Stimulated activated CD8-positive, alpha-beta memory T cell treated with anti-CD3 and anti-CD28 coated beads, Interleukin-4, amount 100 ng/mL, for 48 hours (primary cell): Measurements from ENCODE around the gene ERG28.
"Not testable (repeated sequence)": the region's sequence is repeated elsewhere in the genome, so short reads cannot be mapped to it uniquely, and the experiment has no call there.

Source experiments
- DNase-seq: peaks from one replicate; pipeline ENCODE4 v3.0.0-alpha.2; 2020

The ERG28 gene

GRCh38 chr14:75660630-75661498, at the start of gene ERG28, which contains the start of gene TTLL5:
Gene ERG28, minus strand, starts transcription at chr14:75660876. Its CDS starts 3,374 bp downstream, at chr14:75657502.
Gene TTLL5, plus strand, starts transcription at chr14:75661246. Its CDS starts 1,904 bp downstream, at chr14:75663150.
- DNase-seq: peak; percentile 96

- DNase-seq: peak; percentile 68
Measured at GRCh38 chr14:75709207-75709812, 48.6 kb upstream of the ERG28 start.

- DNase-seq: no peak
Measured at GRCh38 chr14:75705014-75705413, 44.3 kb upstream of the ERG28 start.

- no peak for DNase-seq
Measured at GRCh38 chr14:75703467-75703866, 42.8 kb upstream of the ERG28 start.

- DNase-seq: no peak
Measured at GRCh38 chr14:75702616-75703261, 42.1 kb upstream of the ERG28 start.

- DNase-seq: no peak
Measured at GRCh38 chr14:75702122-75702521, 41.4 kb upstream of the ERG28 start.

GRCh38 chr14:75700295-75700694, 39.6 kb upstream of the ERG28 start:
- DNase-seq: no peak

- DNase-seq: no peak
Measured at GRCh38 chr14:75699331-75699730, 38.7 kb upstream of the ERG28 start.

- DNase-seq: no peak
Measured at GRCh38 chr14:75697918-75698317, 37.2 kb upstream of the ERG28 start.

GRCh38 chr14:75697386-75697785, 36.7 kb upstream of the ERG28 start:
- no peak for DNase-seq

GRCh38 chr14:75695025-75695424, 34.3 kb upstream of the ERG28 start:
- DNase-seq: not testable (repeated sequence)

- DNase-seq: no peak
Measured at GRCh38 chr14:75690010-75690409, 29.3 kb upstream of the ERG28 start.

- no peak for DNase-seq
Measured at GRCh38 chr14:75689012-75689411, 28.3 kb upstream of the ERG28 start.

- DNase-seq: no peak
Measured at GRCh38 chr14:75685910-75686309, 25.2 kb upstream of the ERG28 start.

GRCh38 chr14:75675265-75675960, 14.7 kb upstream of the ERG28 start:
- no peak for DNase-seq

- DNase-seq: no peak
Measured at GRCh38 chr14:75673345-75674035, 12.8 kb upstream of the ERG28 start.

- DNase-seq: no peak
Measured at GRCh38 chr14:75672605-75673192, 12.0 kb upstream of the ERG28 start.

GRCh38 chr14:75667099-75667765, 6.6 kb upstream of the ERG28 start:
- no peak for DNase-seq

GRCh38 chr14:75662966-75663365, 2.3 kb upstream of the ERG28 start:
- DNase-seq: no peak

- no peak for DNase-seq
Measured at GRCh38 chr14:75661499-75661814, 781 bp upstream of the ERG28 start.

GRCh38 chr14:75660238-75660629, 442 bp downstream of the ERG28 start:
- DNase-seq: no peak

- DNase-seq: no peak
Measured at GRCh38 chr14:75658957-75659356, 1.7 kb downstream of the ERG28 start.
